ENCODE measurements around the gene PNKD. TPM values are rescaled to one million over a fixed set of nuclear protein-coding genes. Genes with fewer than 3 reads are reported as not detected.
A peak's percentile ranks its signal among the peaks of the same experiment; 100 is the strongest.

The PNKD gene
- total and polyA plus RNA-seq, 2 experiments from 2014 or later = 48.7 to 145 TPM

GRCh38 chr2:218368150-218368528, 97.8 kb downstream of the PNKD start:
- no peaks in the 10 kb centered on the region for H3K36me3 ChIP-seq (replicated peaks; ENCODE audit: insufficient read depth, low read depth)
- H2AFZ ChIP-seq = peak overlapping the region; percentile 48
- H3K4me3 ChIP-seq = peak overlapping the region; percentile 25
- no peaks in the 10 kb centered on the region for H3K79me2 ChIP-seq
- H4K20me1 ChIP-seq (ENCODE audit: insufficient read depth, poor library complexity, severe bottlenecking) = no peaks in the 10 kb centered on the region
- 77% methylated on average over 20 of the region's 21 CpGs for WGBS (ENCODE audit: low lambda C conversion rate, missing lambda C conversion rate)
- no peaks in the 10 kb centered on the region for H3K4me1 ChIP-seq (ENCODE audit: insufficient read depth)
- H3K27me3 ChIP-seq = no peaks in the 10 kb centered on the region
- H3K9me2 ChIP-seq (replicated peaks; ENCODE audit: insufficient read depth) = no peaks in the 10 kb centered on the region
- no peaks in the 10 kb centered on the region for H3K9me3 ChIP-seq (ENCODE audit: low read depth)
- peak overlapping the region; percentile 86 for H3K27ac ChIP-seq
- DNase-seq (ENCODE audit: low spot score) = no peak
- H3K4me2 ChIP-seq = peak overlapping the region; percentile 76
- TF ChIP-seq EZH2phosphoT487 (IDR thresholded peaks at IDR 0.05; ENCODE audit: low read depth, severe bottlenecking, unreplicated experiment) (no peak), CTCF (IDR thresholded peaks at IDR 0.05; ENCODE audit: poor library complexity) (no peak), EZH2 (IDR thresholded peaks at IDR 0.05; ENCODE audit: borderline replicate concordance) (no peak)

GRCh38 chr2:218368621-218369153, 98.4 kb downstream of the PNKD start:
- Histone ChIP-seq H3K79me2 (no peaks in the 10 kb centered on the region), H3K4me1 (ENCODE audit: insufficient read depth) (no peaks in the 10 kb centered on the region), H3K36me3 (replicated peaks; ENCODE audit: insufficient read depth, low read depth) (no peaks in the 10 kb centered on the region), H3K9me3 (ENCODE audit: low read depth) (no peaks in the 10 kb centered on the region), H3K4me3 (no peak overlapping the region), H3K9me2 (replicated peaks; ENCODE audit: insufficient read depth) (no peaks in the 10 kb centered on the region), H3K27me3 (no peaks in the 10 kb centered on the region), H3K27ac (peak overlapping the region; percentile 32), H2AFZ (no peak overlapping the region), H4K20me1 (ENCODE audit: insufficient read depth, poor library complexity, severe bottlenecking) (no peaks in the 10 kb centered on the region), H3K4me2 (peak overlapping the region; percentile 76)
- WGBS (ENCODE audit: low lambda C conversion rate, missing lambda C conversion rate) = 42% methylated on average over 20 of the region's 27 CpGs
- TF ChIP-seq CTCF (IDR thresholded peaks at IDR 0.05; ENCODE audit: poor library complexity) (no peak), EZH2phosphoT487 (IDR thresholded peaks at IDR 0.05; ENCODE audit: low read depth, severe bottlenecking, unreplicated experiment) (no peak), EZH2 (IDR thresholded peaks at IDR 0.05; ENCODE audit: borderline replicate concordance) (no peak)
- DNase-seq (ENCODE audit: low spot score) = no peak

- Histone ChIP-seq H3K4me3 (no peak overlapping the region), H3K36me3 (replicated peaks; ENCODE audit: insufficient read depth, low read depth) (no peaks in the 10 kb centered on the region), H3K4me1 (ENCODE audit: insufficient read depth) (no peaks in the 10 kb centered on the region), H3K79me2 (no peaks in the 10 kb centered on the region), H3K4me2 (peak overlapping the region; percentile 76), H3K9me3 (ENCODE audit: low read depth) (no peaks in the 10 kb centered on the region), H3K27ac (peak overlapping the region; percentile 32), H2AFZ (no peak overlapping the region), H4K20me1 (ENCODE audit: insufficient read depth, poor library complexity, severe bottlenecking) (no peaks in the 10 kb centered on the region), H3K27me3 (no peaks in the 10 kb centered on the region), H3K9me2 (replicated peaks; ENCODE audit: insufficient read depth) (no peaks in the 10 kb centered on the region)
- no peak for DNase-seq (ENCODE audit: low spot score)
- TF ChIP-seq EZH2phosphoT487 (IDR thresholded peaks at IDR 0.05; ENCODE audit: low read depth, severe bottlenecking, unreplicated experiment) (no peak), EZH2 (IDR thresholded peaks at IDR 0.05; ENCODE audit: borderline replicate concordance) (no peak)
- 61% methylated on average over 2 of the region's 2 CpGs for WGBS (ENCODE audit: low lambda C conversion rate, missing lambda C conversion rate)
These were observed 99.0 kb downstream of the PNKD start for GRCh38 chr2:218369330-218369729.

GRCh38 chr2:218370410-218371063, 100.2 kb downstream of the PNKD start:
- TF ChIP-seq CTCF (IDR thresholded peaks at IDR 0.05; ENCODE audit: poor library complexity) = no peak
- no peak for TF ChIP-seq EZH2phosphoT487 (IDR thresholded peaks at IDR 0.05; ENCODE audit: low read depth, severe bottlenecking, unreplicated experiment)
- TF ChIP-seq EZH2 (IDR thresholded peaks at IDR 0.05; ENCODE audit: borderline replicate concordance) = no peak
- Histone ChIP-seq H3K9me2 (replicated peaks; ENCODE audit: insufficient read depth) (no peaks in the 10 kb centered on the region), H3K27me3 (no peaks in the 10 kb centered on the region), H3K4me1 (ENCODE audit: insufficient read depth) (no peaks in the 10 kb centered on the region), H4K20me1 (ENCODE audit: insufficient read depth, poor library complexity, severe bottlenecking) (no peaks in the 10 kb centered on the region), H3K27ac (peak overlapping the region; percentile 69), H3K36me3 (replicated peaks; ENCODE audit: insufficient read depth, low read depth) (no peaks in the 10 kb centered on the region), H2AFZ (no peak overlapping the region), H3K4me3 (no peak overlapping the region), H3K9me3 (ENCODE audit: low read depth) (no peaks in the 10 kb centered on the region), H3K79me2 (no peaks in the 10 kb centered on the region), H3K4me2 (no peak overlapping the region)
- DNase-seq (ENCODE audit: low spot score) = peak; percentile 58
- 65% methylated on average over 11 of the region's 11 CpGs for WGBS (ENCODE audit: low lambda C conversion rate, missing lambda C conversion rate)

Measured in hepatocyte (in vitro differentiated cells).